B cell (primary cell): ENCODE data around the gene CASZ1. TPM values are rescaled to one million over a fixed set of nuclear protein-coding genes. Genes with fewer than 3 reads are reported as not detected.

Source experiments
- ATAC-seq: fragments of 200-7000 bp; cut with Tn5 transposase; one replicate; pipeline ENCODE4 v1.10.0; 2021; ENCODE audit warnings: low read depth, mild to moderate bottlenecking, moderate number of reproducible peaks, moderate library complexity
- CTCF ChIA-PET: fragments of 350-600 bp; sonication (Branson Sonifier 250); formaldehyde crosslinking; loops from one replicate; lab custom pipeline; 2021; ENCODE audit warnings: antibody characterized with exemption, inconsistent platforms; lab: Charles Lee
- POLR2A ChIA-PET: fragments of 350-600 bp; sonication (Branson Sonifier 250); formaldehyde crosslinking; loops from one replicate; lab custom pipeline; 2021; ENCODE audit warnings: antibody characterized with exemption; lab: Charles Lee
- DNase-seq: peaks from one replicate; pipeline ENCODE4 v3.0.0; 2013
- H2AFZ ChIP-seq: 2 replicates; pipeline ENCODE4 v1.6.1; 2012; ENCODE audit warnings: mild to moderate bottlenecking, low read depth, low read length; ENCODE audit not compliant: insufficient read depth, poor library complexity, severe bottlenecking
- H3K27ac ChIP-seq, 2 donors: 1 replicate in 1 of 2; 2 replicates in 1 of 2; pipeline ENCODE4 v1.5.1; 2012 to 2013; ENCODE audit warnings: low read length in 2 of 2, mild to moderate bottlenecking in 2 of 2, moderate library complexity in 1 of 2
- H3K27me3 ChIP-seq, 4 experiments: fragments of 200-600 bp in 1 of 4; sonication (generic) in 1 of 4; replicated peaks in 1 of 4; 1 replicate in 2 of 4; 2 replicates in 2 of 4; pipeline versions ENCODE4 v1.6.1 to v1.7.0; 2013 to 2016; ENCODE audit warnings: low read length in 3 of 4, mild to moderate bottlenecking in 2 of 4, mixed read lengths in 1 of 4, moderate library complexity in 1 of 4; ENCODE audit not compliant: insufficient read depth in 4 of 4, control insufficient read depth in 3 of 4; ENCODE audit errors: control extremely low read depth in 1 of 4
- H3K36me3 ChIP-seq, 2 experiments: replicated peaks in 1 of 2; 1 replicate in 1 of 2; 2 replicates in 1 of 2; pipeline versions ENCODE4 v1.6.1 to v1.7.1; 2013; ENCODE audit warnings: low read length in 1 of 2; ENCODE audit not compliant: insufficient read depth in 2 of 2, control insufficient read depth in 1 of 2; ENCODE audit errors: control extremely low read depth in 1 of 2, extremely low read depth in 1 of 2
- H3K4me1 ChIP-seq, 2 donors: fragments of 200-600 bp in 1 of 2; sonication (generic) in 1 of 2; 1 replicate in 1 of 2; 2 replicates in 1 of 2; pipeline versions ENCODE4 v1.5.1 to v1.6.1; 2013 to 2017; ENCODE audit warnings: low read length in 2 of 2; ENCODE audit not compliant: control insufficient read depth in 2 of 2, insufficient read depth in 2 of 2
- H3K4me2 ChIP-seq: replicated peaks from 2 replicates; pipeline ENCODE3; 2012; ENCODE audit warnings: mild to moderate bottlenecking, low read depth, low read length; ENCODE audit not compliant: poor library complexity, severe bottlenecking
- H3K4me3 ChIP-seq, 5 experiments: fragments of 200-600 bp in 1 of 5; sonication (generic) in 1 of 5; 1 replicate in 3 of 5; 2 replicates in 2 of 5; pipeline versions ENCODE4 v1.5.1 to v1.7.0; 2011 to 2016; ENCODE audit warnings: low read length in 4 of 5, mild to moderate bottlenecking in 4 of 5, low read depth in 2 of 5, control low read depth in 1 of 5, moderate library complexity in 1 of 5; ENCODE audit not compliant: insufficient read depth in 1 of 5; ENCODE audit errors: control extremely low read depth in 1 of 5, extremely low read depth in 1 of 5
- H3K79me2 ChIP-seq: fragments of 200-600 bp; sonication (generic); one replicate; pipeline ENCODE4 v1.6.0; 2016; ENCODE audit warnings: low read length; ENCODE audit not compliant: control insufficient read depth, insufficient read depth
- H3K9ac ChIP-seq: fragments of 200-600 bp; sonication (generic); 2 replicates; pipeline ENCODE4 v1.6.1; 2017; ENCODE audit warnings: mild to moderate bottlenecking, low read length, moderate library complexity
- H3K9me3 ChIP-seq, 3 donors: one replicate each; pipeline versions ENCODE4 v1.6.1 to v1.7.1; 2013; ENCODE audit warnings: low read length in 2 of 3; ENCODE audit not compliant: control insufficient read depth in 2 of 3, insufficient read depth in 1 of 3; ENCODE audit errors: control extremely low read depth in 1 of 3
- H4K20me1 ChIP-seq: 2 replicates; pipeline ENCODE4 v1.6.0; 2012; ENCODE audit warnings: mild to moderate bottlenecking, low read length; ENCODE audit not compliant: insufficient read depth, control insufficient read depth, poor library complexity, severe bottlenecking
- H3K27ac Mint-ChIP-seq: one replicate; pipeline ENCODE4 v1.8.0; 2021; ENCODE audit warnings: mixed read lengths
- H3K27me3 Mint-ChIP-seq: one replicate; pipeline ENCODE4 v1.8.0; 2021; ENCODE audit warnings: mixed read lengths
- H3K4me1 Mint-ChIP-seq: one replicate; pipeline ENCODE4 v1.8.0; 2021; ENCODE audit warnings: mixed read lengths
- H3K4me3 Mint-ChIP-seq: one replicate; pipeline ENCODE4 v1.8.0; 2021; ENCODE audit warnings: mixed read lengths
- H3K9me3 Mint-ChIP-seq: one replicate; pipeline ENCODE4 v1.8.0; 2022; ENCODE audit warnings: mixed read lengths; ENCODE audit not compliant: insufficient read depth
- CTCF ChIP-seq: fragments of 200-600 bp; IDR thresholded peaks from one replicate; pipeline ENCODE4 v1.8.0; 2022; ENCODE audit warnings: antibody characterized with exemption, mild to moderate bottlenecking
- EZH2 ChIP-seq: IDR thresholded peaks from 2 replicates; pipeline ENCODE4 v1.6.1; 2012; ENCODE audit warnings: borderline replicate concordance, low read depth, mild to moderate bottlenecking, moderate library complexity, low read length; ENCODE audit not compliant: insufficient read depth, poor library complexity, severe bottlenecking
- WGBS: methylation state at CpG from one replicate; pipeline ENCODE4 v1.1.5; 2013; ENCODE audit warnings: missing lambda C conversion rate; ENCODE audit not compliant: insufficient coverage; 5-methylcytosine and 5-hydroxymethylcytosine counted together
- intact Hi-C: fragments of 100-400 bp; cut with micrococcal nuclease; formaldehyde crosslinking; loops from one replicate; pipeline ENCODE4 v1.10.0; 2022
- polyA plus RNA-seq: library from polyadenylated mRNA; depleted of rRNA; stranded (reverse); fragments of >200 nt; gene quantifications from 2 replicates; pipeline ENCODE4 v1.2.3, GENCODE V29; 2012
- total RNA-seq, 2 donors: library from RNA; stranded (reverse); fragments of 120-200 nt in 1 of 2; gene quantifications; 1 replicate in 1 of 2; 2 replicates in 1 of 2; pipeline versions ENCODE4 v1.2.3 to v1.2.4, GENCODE V29; 2013 to 2022

The CASZ1 gene
- total and polyA plus RNA-seq, 2 donors (not counting 1 experiment from before 2014, with no cell fraction given) = 9.5 to 27.2 TPM

- CTCF ChIA-PET = no interaction called here
- H3K4me1 ChIP-seq = no peaks in the 10 kb centered on the region
These were observed 132.2 kb downstream of the CASZ1 start for GRCh38 chr1:10664251-10664650.

GRCh38 chr1:10663678-10664035 lies 132.8 kb downstream of the CASZ1 start:
- no peaks in the 10 kb centered on the region for H3K79me2 ChIP-seq
- Mint-ChIP-seq H3K4me1 (no peaks in the 10 kb centered on the region), H3K9me3 (no peaks in the 10 kb centered on the region), H3K27me3 (no peaks in the 10 kb centered on the region), H3K4me3 (no peak overlapping the region), H3K27ac (no peak overlapping the region)
- H3K9me3 ChIP-seq = no peaks in the 10 kb centered on the region
- H3K27ac ChIP-seq = no peak overlapping the region
- DNase-seq = no peak
- no peak for TF ChIP-seq CTCF
- TF ChIP-seq EZH2 = no peak
- H3K36me3 ChIP-seq = peaks cover 0 to 7% of the 10 kb centered on the region in 2 experiments
- no peaks in the 10 kb centered on the region for H3K4me1 ChIP-seq
- H3K27me3 ChIP-seq = no peaks in the 10 kb centered on the region
- no peak overlapping the region for H2AFZ ChIP-seq
- no peak overlapping the region for H3K9ac ChIP-seq
- intact Hi-C loops = no loop called here
- ChIA-PET POLR2A (no interaction called here), CTCF (no interaction called here)
- no peak for ATAC-seq
- H4K20me1 ChIP-seq = peaks cover 45% of the 10 kb centered on the region
- WGBS = 86% methylated on average over 9 of the region's 15 CpGs
- no peak overlapping the region for H3K4me2 ChIP-seq
- H3K4me3 ChIP-seq = no peak overlapping the region

More at GRCh38 chr1:10664251-10664650, 132.2 kb downstream of the CASZ1 start:
- Histone ChIP-seq H3K4me2 (no peak overlapping the region), H2AFZ (no peak overlapping the region), H3K36me3 (peaks cover 0 to 5% of the 10 kb centered on the region in 2 experiments), H3K9ac (no peak overlapping the region), H4K20me1 (peaks cover 51% of the 10 kb centered on the region), H3K27ac (no peak overlapping the region), H3K4me3 (no peak overlapping the region), H3K9me3 (no peaks in the 10 kb centered on the region), H3K79me2 (no peaks in the 10 kb centered on the region), H3K27me3 (no peaks in the 10 kb centered on the region)
- H3K27ac Mint-ChIP-seq = no peak overlapping the region
- H3K9me3 Mint-ChIP-seq = no peaks in the 10 kb centered on the region
- H3K4me1 Mint-ChIP-seq = no peaks in the 10 kb centered on the region
- 98% methylated on average over 15 of the region's 15 CpGs for WGBS
- H3K4me3 Mint-ChIP-seq = no peak overlapping the region
- no peak for ATAC-seq
- POLR2A ChIA-PET = no interaction called here
- intact Hi-C loops = no loop called here
- DNase-seq = no peak
- TF ChIP-seq EZH2 (no peak), CTCF (no peak)
- no peaks in the 10 kb centered on the region for H3K27me3 Mint-ChIP-seq
